Fibroblast of skin of left biceps (primary cell): ENCODE data around the gene ZNRF1.
"Not testable (repeated sequence)": the region's sequence is repeated elsewhere in the genome, so short reads cannot be mapped to it uniquely, and the experiment has no call there.

Experiments
- DNase-seq, 2 experiments: peaks; one replicate each; pipeline ENCODE4 v3.0.0-alpha.2; 2013; ENCODE audit warnings: low read depth in 2 of 2

Gene ZNRF1

DNA sequence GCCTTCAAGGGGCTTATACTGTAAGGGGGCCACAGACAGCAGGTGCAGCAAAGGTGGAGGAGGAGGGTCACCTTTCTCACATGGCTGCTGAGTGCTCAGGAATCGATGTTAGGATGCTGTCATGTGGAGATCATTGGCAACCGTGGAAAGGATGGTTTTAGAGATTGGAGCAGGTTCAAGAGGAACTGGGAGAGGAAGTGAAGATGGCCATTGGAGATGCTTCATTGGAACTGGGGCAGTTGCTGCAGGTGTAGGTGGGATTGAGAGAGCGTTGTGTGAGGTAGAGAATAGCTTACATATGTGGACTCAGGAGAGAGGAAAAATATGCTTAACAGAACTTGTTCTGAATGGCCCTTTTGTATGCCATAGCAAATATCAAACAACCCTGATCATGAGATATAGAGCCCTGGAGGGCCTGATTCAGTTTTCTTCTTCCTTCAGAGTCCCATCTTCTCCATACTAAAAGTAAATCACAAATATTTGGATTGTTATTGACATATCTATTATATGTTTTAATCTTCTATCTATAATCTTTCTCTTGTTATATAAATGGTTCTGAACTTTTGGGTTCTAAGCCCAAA, 77.0 kb downstream of the ZNRF1 start:
- no peak for DNase-seq

DNA sequence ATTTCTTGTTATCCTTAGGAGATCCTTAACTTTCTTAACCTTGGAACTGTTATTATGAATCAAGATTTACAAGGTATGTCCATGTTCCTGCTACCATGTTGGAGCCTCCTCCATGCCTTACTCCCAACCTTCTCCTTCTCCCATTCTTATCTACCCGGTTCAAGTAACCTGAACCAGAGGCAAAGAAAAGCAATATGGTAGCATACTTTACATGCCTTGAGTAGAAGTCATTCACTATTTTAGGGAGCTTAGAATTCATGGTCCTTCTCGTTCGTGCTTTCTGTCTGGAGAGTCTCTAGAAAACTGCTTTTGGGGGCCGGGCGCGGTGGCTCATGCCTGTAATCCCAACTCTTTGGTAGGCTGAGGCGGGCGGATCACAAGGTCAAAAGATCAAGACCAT, 80.1 kb downstream of the ZNRF1 start:
- no peak for DNase-seq

DNA sequence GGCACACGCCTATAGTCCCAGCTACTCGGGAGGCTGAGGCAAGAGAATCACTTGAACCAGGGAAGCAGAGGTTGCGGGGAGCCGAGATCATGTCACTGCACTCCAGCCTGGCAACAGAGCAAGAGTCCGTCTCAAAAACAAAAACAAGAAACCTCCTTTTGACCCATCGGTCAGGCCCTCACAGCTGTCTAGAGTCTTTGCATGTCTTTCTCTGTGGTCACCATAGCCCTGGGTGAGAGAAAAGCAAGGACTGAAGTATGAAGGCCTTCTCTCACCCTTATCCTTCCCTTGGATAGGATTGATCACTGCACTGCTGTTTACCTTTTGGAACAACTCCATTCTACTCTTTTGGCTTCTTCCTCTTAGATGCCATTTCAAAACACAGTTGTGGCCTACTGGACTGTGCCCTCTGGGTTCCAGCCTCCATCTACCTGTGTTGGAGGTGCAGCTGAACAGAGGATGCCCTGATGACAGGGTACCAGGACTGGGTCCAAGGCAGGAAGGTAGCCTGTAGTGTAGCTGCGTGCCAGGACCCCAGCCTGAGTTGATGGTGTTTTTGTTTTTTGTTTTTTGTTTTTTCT, 80.6 kb downstream of the ZNRF1 start:
- DNase-seq, result no peak

DNA sequence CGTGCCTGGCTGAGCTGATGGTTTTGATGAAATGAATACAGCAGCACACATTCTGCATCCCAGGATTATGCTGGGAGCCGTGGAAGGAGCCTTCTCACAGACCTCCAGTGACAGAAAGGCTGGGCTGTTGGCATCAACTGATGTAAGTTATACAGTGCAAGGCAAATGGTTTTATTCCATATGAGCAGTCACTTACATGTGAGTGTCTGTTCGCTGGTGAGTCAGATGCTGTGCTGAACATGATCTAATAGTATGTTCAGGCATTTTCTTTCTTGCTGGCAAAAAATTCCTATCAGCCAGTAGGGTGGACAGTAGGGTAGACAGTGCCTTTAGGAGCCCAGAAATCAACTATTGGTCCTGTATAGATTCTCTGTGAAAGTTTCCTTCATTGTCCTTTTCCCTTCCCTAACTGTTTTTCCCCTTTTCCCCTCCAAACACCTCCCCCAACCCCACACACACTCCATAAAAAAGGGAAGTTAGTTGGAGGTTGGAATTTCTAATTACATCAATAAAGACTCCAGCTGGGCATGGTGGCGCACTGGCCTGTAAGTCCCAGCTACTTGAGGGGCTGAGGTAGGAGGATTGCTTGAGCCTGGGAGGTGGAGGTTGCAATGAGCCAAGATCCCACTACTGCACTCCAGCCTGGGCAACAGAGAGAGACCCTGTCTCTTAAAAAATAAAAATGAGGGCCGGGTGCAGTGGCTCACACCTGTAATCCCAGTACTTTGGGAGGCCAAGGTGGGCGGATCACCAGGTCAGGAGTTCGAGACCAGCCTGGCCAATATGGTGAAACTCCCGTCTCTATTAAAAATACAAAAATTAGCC, 81.6 kb downstream of the ZNRF1 start:
- DNase-seq, result peak; percentile 25 to 34

DNA sequence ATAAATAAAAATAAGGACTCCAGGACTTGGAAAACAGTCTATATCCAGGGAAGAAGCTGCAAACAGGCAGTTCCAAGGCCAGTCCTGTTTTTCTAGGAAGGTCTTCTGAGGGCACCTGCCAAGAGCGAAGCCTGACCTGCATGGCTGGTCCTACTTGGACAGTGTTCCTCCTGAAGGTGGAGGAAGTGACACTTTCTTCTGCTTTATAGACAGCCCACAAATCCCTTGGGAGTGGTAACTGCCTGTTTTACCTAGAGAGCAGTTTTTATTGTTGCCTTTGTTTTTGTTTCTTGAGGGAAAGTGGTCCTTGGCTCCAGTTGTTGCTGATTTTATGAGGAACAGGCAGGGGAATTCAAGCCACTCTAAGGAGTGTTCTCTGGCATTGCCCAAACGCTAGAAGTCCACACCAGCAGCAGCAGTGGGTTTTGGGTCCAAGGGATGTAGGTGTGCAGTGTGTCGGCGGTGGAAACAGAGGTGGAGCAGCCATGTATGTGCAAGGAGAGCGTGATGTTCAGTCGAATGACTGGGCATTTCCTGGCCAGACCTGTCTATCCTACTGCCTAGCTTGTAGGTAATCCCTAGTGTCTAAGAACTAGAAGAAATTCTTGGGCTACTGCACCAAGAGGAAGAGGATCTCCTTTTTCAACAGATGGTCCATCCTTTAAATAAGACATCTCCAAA, 82.5 kb downstream of the ZNRF1 start:
- no peak for DNase-seq

DNA sequence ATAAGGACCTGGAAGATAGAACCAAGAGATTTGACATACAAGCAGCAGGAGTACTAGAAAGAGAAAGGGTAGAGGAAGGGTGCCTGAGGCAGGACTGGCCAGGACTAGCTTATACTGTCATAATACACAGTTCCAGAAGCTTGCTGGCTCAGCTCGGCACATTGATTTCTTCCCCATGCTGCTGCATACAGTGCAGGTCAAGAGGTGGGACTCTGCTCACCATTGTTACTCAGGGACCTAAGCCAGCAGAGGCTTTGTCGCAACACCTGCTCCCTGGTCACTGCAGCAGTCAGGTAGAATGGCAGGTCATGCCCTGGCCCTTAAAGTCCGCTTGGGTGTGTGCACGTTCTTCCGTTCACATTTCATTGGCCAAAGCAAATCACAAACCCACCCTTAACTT, 85.0 kb downstream of the ZNRF1 start:
- DNase-seq, result no peak

DNA sequence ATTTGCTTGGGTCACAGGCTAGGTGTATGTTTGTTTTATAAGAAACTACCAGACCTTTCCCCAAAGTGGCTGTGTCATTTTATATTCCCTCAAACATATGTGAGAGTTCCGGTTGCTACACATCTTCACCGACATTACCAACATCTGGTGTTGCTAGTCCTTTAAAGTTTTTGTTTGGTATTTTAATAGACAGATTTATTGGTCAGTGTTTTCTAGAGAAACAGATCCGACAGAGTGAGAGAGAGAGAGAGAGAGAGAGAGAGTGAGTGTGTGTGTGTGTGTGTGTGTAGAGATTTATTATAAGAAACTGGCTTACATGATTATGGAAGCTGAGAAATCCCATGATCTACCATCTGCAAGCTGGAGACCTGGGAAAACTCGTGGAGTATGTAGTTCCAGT, 86.7 kb downstream of the ZNRF1 start:
- DNase-seq, result no peak

DNA sequence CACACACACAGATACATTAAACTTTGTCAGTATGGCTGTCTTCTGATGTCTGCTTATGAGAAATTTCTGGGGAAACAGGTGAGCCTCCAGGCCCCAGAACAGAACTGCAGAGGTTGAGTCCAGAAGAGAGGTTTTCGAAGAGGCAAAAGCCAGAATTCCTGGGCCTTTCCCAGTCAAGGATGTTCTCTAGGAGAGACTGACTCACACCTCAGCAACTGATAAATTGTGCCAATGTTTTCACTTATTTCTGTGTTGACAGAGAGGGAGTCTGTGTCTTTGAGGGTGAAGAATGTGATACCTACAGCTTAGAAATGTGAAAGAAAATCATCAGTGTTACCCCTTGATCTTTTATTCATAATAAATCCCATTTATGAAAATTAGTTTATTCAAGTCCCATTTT, 87.5 kb downstream of the ZNRF1 start:
- DNase-seq, result no peak

DNA sequence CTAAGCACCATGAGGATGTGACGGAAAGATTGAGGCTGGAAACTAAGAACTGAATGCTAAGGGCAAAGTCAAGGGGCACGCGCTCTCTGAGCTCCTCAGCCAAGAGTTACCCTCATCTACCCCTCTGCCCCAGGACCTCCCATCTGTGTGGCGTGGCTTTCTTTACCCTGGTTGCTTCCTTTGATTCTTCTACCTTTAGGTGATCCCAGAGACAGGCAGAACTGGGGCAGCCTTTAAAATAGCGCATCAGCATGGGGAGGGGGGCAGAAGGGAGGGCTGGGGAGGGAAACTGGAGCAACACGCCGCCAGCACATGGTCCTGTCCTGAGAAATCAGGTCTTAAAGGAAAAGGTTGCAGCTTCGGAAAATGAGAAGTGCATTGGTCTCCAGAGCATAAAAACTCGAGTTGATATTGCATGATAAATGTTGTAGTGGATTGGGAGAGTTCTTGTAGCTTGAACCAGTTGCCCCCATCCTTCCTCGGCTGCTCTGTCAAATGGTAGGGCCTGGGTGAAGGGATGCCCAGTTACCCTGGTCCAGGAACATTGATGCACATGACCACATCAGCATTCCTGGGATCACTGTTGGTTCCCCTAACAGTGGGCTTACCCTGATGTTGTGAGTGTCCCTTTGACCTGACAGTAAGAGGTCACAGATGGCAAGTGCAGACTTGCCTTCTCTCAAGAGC, 88.0 kb downstream of the ZNRF1 start:
- no peak for DNase-seq

DNA sequence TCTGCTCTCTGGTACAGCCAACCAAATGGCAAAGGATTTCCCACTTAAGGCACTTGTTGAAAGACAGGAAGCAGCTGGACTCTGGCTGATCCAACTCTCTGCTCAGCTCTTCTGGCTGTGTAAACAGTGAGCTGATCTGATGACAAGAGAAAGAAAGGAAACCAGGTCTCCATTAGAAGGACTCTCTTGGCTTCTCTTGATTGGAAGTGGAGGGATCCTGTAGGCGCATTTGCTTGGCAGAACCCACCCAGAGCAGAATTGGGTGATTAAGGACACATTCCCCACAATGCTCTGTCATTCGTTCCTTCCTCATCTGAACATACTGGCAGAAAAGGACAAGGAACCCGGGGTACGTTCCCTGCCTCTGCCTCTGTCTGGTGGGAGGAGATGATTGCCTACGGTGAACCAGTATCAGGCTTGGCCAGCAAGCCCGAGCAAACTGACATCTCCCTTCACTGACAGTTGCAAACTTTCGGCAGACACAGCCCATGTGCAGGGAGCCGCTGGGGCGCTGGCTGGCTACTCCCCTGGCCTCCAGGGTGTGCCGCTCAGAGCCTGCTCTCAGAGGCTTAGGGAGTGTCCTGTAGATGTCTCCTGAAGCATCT, 88.7 kb downstream of the ZNRF1 start:
- DNase-seq, result no peak

DNA sequence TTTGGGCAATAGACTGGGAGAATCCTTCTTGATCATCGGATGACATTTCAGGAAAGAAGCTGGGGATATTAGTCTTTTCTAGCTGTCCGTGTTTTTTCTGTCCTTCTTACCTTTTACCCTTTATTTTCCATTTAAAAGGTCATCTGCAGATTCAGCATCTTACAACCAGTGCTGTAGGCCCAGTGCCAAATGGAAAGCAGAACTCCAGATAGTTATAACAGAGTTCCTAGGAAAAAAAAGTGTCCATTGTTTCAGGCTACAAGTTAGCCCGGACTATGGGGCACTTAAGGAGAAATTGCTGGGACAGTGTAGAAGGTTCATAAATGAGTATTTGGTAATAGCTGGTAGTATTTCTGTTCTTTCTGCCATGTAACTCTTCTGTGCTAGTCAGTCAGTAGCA, 89.4 kb downstream of the ZNRF1 start:
- DNase-seq, result no peak

DNA sequence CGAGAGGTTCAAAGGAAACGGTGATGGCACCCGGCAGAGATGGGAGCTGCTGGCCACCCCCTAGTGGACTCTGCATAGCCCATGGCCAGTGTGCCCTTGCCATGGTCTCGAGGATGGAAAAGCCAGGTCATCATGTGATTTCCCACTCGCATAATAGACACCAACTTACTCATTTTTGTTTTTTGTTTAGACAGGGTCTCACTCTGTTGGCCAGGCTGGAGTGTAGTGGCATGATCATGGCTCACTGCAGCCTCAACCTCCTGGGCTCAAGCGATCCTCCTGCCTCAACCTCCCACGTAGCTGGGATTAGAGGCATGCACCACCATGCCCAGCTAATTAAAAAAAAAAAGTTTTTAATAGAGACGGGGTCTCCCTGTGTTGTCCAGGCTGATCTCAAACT, 90.1 kb downstream of the ZNRF1 start:
- DNase-seq, result no peak

DNA sequence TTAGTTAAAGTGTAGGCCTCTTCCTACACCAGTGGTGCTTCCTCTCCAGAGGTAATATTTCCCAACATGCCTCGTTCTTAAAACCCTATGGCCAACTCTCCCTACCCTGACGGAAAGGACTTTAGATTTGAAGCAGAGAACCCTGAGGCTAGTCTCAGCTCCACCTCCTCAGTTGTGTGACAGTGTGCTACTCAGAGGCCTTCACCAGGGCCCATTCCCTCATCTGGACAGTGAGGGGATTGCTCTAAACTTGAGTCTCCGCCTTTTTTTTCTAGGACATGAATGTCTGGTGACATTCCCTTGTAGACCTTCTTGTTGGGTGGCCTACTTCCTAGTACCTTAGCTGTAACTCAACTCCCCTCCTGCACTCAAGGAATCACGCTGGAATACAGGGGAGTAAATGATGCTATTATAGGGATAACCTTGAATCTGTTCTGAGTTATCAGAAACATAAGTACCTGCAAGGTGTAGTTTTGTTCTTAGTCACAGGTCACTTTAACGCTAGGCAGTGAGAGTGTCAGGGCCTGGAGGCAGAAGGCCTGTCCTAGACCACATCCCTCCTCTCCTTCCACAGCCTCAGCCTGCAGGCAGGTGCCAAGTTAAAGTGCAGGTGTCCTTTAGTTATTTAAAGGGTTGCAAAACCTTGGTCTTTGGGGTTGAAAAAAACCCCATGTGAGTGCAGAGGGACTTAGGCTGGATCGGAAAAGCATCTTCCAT, 90.8 kb downstream of the ZNRF1 start:
- DNase-seq, result no peak

DNA sequence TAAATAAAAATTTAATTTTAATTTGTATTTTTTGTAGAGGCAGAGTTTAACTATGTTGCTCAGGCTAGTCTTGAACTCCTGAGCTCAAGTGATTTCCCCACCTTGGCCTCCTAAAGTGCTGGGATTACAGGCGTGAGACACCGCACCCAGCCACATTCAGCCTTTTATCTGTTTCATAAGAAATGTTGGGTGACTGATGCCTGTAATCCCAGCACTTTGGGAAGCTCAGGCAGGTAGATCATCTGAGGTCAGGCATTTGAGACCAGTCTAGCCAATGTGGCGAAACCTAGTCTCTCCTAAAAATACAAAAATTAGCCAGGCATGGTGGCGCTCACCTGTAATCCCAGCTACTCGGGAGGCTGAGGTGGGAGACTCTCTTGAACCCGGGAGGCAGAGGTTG, 92.1 kb downstream of the ZNRF1 start:
- not testable (repeated sequence) for DNase-seq

DNA sequence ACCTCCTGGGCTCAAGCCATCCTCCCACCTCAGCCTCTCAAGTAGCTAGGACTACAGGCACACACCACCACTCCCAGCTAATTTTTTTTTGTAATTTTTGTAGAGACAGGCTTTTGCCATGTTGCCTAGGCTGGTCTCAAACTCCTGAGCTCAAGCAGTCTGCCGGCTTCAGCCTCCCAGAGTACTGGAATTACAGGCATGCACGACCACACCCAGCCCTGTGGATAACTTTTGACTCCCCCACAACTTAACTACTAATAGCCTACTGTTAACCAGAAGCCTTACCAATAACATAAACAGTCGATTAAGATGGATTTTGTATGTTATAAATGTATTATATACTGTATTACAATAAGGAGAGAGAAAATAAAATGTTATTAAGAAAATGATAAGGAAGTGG, 92.8 kb downstream of the ZNRF1 start:
- not testable (repeated sequence) for DNase-seq

DNA sequence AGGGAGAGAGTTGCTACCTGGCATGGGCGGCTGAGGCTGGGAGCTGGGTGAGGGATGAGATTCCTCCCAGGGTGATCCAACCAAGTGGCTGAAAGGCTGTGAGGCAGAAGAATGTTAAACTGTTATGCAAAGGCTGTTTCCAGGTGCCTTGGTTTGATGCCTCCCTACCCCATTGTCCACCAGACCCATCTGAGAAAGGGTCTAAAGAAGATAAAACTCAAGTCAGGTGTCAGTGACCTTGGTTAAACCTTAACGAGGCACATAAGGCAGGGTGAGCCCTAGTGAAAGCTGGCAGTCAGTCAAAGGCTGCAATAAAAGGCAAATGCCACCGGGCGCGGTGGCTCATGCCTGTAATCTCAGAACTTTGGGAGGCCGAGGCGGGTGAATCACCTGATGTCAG, 94.0 kb downstream of the ZNRF1 start:
- no peak for DNase-seq

DNA sequence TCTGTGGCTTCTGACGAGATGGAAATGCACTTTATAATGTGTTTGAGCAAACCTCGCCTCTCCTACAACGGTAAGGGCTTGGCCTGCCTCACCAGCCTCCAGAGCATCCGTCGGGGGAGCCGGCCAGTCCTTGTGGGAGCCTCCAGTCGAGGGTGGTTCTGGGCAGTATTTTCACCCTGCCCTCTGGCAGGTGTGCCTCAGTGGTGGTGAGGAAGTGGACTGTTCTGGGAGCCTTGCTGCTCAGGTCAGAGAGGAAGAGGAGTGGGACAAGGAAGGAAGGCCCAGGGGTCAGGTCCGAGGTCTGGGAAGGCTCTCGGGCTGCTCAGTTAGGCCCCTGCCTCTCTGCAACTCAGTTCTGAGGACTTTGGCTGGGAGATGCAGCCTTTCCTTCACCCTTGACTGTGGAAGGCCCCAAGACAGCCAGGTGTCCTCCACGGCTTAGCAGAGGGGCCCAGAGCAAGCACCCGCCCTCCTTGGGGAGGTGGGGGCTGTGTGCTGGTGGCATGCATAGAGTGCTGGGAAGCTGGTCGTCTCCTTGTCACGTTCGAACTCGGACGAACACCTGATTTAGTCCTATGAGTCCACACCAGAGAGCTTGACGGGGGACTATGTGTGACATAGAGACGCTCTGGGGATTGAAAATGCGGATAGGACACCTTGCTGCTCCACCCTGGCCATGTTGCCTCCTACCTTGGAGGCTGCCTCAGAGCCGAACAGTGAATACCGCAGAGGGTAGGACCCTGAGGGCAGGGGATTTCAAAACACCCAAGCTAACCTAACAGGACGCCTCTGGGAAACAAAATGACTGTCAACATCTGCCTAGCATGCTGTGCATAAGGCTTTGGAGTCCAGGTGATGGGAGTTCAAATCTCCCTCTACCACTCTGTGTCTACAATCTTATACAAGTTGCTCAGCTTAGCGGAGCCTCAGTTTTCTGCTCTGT, 95.0 kb downstream of the ZNRF1 start:
- DNase-seq, result no peak

DNA sequence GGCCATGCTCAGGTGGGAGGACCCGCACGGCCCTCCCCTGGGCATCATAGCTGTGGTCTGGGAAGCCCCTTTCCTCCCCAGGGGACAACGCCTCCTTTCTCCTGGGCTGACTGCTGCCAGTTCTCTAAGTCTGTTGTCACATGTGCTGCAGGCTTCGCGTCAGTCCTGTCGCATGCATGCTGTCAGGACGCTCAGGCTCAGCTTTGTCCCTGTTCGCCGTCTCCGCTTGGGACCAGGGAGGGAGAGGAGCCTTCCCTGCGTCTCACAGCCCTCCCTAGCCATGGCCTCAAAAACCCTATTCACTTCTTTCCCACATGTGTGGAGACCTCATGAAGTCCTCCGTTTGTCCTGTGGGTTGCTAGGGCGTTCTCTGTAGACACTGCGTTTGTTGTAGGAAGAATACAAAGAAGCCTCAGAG, 96.4 kb downstream of the ZNRF1 start:
- DNase-seq, result no peak

DNA sequence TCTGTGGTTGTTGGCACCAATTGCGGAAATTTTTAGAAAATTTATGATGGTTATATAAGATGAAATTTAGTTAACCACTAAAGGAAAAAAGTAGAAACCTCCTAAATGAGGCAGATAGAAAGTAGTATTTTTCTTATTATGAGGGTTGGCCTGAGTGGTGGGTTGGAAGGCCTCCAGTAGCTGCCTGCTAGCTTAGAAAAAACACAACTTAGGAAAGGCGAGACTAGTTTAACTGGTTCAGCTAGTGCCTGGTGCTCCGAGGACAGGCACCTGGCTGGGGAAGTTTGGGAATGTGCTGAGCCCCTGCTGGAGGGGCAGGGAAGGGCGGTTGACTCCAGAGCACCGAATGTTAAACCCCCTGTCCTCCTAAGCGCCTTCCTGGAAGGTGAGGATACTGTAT, 97.8 kb downstream of the ZNRF1 start:
- no peak for DNase-seq

DNA sequence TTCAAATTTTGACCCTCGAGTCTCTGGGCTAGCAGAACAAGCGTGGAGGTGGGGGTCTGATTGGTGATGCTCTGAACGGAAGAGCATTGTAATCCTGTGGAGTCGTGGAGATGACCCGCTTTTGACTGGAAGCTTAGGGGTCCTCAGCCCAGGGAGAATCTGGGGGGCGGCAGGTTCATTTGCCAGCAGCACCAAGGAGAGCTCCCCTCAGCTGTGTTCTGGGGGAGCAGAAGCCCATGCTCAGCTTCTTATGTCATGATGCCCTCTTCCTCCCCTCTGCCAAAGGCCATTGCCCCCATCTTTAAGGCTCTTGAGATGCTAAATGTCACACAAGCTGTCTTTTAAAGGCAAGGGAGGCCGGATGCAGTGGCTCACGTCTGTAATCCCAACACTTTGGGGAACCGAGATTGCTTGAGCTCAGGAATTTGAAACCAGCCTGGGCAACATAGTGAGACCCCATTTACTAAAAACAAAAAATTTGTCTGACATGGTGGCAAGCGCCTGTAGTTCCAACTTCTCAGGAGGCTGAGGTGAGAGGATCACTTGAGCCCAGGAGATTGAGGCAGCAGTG, 98.5 kb downstream of the ZNRF1 start:
- DNase-seq, result no peak
